CD4-positive, alpha-beta T cell treated with Interleukin-15 for 4 hours (primary cell): Measurements from ENCODE around the gene SHH.
A peak's percentile ranks its signal among the peaks of the same experiment; 100 is the strongest.

ENCODE experiments used
- DNase-seq: peaks from one replicate; pipeline ENCODE4 v3.0.0-alpha.2; 2020; ENCODE audit warnings: low spot score

SHH gene

GRCh38 chr7:155806096-155806871 is 6.0 kb downstream of the SHH start:
- no peak for DNase-seq

DNA sequence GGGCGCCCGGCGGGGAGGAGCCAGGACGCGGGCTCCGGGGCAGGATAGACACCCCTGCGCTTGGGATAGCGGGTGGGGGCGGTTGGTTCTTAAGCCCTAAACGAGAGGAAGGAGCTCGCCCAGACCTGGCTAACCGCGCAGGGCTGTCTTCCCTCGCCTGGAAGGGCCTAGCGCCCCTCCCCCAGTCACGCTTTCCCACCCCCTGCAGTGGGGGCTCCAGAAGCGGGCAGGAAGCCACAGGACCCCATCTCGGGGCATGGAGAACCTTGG is 6.5 kb downstream of the SHH start:
- DNase-seq: no peak

GRCh38 chr7:155804897-155805825 is 7.1 kb downstream of the SHH start:
- DNase-seq: peak; percentile 18

- no peak for DNase-seq
Measured at GRCh38 chr7:155804431-155804831, 7.8 kb downstream of the SHH start.

DNA sequence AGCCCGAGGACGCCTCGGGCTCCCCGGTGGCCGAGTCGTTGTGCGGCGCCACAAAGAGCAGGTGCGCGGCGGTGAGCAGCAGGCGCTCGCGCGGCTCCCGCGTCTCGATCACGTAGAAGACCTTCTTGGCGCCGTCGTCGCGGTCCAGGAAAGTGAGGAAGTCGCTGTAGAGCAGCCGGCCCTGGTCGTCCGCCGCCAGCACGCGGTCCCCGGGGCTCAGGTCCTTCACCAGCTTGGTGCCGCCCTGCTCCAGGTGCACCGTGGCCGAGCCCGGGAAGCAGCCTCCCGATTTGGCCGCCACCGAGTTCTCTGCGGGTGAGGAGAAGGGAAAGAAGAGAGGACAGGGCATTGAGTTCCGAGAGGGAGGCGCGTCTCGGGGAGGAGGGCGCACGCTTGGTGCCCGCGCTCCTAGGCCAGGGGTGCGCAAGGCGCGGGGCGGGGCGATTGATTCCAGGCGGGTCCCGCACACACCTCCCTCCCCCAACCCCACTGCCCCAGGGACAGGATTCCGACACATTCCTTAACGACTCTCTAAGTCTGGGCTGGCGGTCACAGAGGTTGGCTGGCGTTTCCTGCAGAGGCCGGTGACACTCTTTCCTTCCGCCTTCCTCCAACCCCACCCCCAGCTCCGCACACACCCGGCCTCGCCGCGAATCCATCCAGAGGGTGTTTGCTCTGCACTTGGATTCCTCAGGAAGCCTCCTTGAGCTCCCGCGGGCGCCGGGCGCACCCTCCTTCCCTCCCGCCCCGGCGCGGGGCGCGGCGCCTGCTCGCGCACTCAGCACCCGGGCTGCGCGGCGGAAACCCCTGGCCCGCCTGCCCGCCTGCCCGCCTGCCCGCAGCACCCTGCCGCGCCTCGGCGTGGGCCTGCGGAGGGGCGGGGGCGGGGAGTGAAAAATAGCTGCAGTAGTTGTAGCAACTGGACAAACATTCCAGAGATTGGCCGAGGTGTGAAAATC is 8.6 kb downstream of the SHH start:
- DNase-seq: no peak

DNA sequence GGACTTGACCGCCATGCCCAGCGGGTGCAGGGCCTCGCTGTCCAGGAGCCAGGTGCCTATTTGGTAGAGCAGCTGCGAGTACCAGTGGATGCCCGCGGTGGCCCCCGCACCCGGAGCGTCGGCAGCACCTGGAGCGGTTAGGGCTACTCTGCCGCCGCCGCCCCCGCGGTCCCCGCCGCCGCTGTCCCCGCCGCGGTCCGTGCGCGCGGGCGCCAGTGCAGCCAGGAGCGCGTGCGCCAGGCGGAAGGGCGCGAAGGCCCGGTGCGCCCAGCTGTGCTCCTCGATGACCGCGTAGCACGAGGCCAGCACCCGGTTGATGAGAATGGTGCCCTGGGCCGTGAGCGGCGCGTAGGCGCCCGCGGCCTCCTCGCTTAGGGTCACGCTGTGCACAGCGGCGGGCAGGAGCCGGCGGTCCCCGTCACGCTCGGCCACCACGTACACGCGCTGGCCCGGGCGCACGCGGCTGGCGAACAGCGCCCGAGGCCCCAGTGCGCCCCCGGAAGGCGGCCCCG is 9.3 kb downstream of the SHH start:
- no peak for DNase-seq

- no peak for DNase-seq
Measured at GRCh38 chr7:155802291-155802690, 10.0 kb downstream of the SHH start.

DNA sequence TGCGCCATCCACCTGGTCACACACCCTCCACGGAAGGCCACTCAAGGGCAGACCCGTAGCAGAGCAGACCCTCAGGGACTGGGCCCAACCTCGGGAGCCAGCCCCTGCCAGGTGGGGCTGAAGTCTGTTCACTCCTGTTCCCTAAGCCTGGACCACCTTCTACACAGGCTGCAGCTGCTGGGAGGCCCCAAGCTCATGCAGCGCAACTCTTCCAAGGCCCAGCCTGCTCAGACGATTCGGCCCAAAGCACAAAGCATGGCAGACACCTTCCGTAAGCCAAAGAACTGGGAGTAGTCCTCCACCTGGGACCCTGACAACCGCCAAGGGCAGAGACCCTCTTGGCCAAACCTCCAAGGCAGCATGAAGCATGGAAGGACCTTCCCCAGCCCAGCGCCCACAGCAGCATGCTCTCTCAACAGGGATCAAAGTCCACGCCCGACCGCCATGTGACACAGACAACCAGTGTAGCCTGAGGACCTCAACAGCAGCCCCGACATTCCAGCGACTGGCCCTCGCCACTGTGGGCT is 11.5 kb downstream of the SHH start:
- no peak for DNase-seq

GRCh38 chr7:155800301-155800700 is 12.0 kb downstream of the SHH start:
- DNase-seq: no peak

GRCh38 chr7:155799514-155799913 is 12.7 kb downstream of the SHH start:
- DNase-seq: no peak

DNA sequence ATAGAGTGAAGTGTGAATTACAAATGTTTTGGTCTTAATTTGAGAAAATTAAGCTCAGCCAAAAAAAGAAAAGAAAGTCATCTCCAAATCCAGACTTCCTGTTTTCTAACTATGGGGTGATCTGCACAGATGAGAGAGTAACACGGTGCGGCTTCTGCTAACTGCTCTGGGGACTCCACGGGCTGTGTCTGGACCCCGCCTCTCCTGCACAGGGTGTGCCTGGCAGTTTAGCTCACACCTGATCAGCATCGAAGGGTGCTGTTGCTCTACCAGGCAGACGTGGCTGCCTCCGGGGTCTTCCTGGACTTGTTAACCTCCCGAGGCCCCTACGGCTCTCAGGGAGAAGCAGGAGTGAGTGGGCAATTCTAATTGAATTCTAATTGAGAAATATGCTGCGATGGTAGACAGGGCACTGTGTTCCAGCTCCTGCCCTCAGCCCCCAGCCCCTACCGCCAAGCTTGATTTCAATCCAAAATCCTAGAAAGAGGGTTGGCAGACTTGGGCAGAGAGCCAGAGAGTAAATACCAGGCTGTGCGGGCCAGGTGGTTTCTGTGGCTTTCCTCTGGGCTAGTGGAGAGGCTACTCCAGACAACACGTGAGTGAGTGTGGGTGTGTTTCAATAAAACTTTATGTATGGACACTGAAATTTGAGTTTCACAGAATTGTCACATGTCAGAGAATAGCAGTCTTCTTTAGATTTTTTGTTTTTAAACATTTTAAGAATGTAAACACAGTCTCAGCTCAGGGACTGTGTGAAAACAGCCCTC is 13.4 kb downstream of the SHH start:
- no peak for DNase-seq

DNA sequence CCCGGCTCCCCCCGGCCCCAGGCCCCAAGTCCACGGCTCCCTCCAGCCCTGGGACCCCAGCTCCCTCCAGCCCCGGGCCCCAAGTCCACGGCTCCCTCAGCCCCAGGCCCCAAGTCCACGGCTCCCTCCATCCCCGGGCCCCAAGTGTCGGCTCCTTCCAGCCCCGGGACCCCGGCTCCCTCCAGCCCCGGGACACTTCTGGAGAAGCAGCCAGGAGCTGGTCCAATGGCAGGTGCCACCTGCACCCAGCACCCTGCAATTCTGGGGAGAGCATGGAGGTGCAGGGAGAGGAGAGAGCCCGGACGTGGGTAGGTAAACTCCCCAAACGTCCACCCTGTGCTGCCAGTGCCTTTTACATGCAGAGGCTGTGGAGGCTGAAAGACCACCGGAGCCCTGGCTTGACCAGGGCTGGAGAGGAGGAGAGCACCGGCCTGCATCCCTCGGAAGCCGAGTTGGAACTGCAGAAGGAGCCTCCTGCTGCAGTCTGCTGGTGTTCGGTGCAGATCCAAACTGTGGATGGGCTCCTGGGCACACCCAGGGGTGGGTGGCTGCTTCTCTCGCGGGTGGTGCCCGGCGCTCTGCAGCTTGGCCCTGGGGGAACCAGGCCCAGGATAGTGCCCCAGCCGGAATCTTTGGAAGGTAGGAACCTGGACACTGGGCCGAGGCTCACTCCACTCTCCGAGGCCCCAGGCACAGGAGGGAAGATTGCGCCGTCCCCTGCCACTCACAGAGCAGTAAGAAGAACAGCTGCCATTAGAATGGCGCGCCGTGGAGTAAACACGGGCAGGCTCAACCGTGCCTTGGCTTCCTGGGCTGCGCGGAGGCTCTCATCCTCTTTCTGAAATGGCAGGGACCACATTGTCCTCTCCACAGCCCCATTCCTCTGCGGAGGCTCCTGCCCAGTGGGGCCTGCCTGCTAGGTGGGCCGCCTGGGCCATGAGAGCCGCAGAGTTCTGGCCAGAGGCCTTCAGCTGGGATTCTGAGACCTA is 14.7 kb downstream of the SHH start:
- no peak for DNase-seq

DNA sequence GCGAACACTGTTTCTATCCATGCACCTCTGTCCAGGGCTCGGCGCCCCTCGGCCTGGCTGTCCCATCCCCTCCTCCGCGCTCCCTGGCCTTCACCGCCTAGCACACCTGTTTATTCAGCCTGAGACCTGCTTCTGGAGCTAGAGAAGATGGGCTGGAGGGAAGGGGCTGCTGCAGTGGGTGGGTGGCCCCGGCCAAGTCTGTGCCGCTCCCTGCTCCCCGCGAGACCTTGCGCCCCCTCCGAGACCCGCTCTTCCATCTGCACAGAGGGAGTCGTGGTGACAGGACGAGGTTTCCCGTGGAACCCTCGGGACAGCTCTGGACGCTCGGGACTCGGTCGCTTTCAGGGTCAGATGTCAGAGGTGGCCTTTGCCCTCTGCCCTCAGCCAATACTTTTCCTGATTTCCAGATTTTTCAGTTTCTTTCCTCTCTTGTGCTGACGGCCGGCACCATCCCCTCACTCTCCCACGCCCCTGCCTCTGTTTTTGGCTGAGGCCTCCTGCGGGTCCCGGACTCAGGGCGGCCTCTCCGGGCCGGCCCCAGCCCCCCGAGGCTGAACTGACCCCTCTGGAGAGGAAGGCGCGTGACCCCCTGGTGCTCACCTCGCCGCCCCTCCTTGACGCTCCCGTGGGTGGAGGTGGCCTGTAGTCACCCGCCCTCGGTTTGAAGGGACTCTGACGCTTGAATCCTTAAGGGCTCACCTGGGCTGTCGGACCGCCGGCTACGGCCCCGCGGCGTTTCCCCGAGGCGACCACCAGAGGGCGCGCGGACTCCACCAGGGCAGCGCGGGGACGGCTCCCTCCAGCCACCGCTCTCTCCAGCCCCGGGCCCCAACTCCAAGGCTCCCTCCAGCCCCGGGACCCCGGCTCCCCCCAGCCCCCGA is 15.6 kb downstream of the SHH start:
- DNase-seq: peak; percentile 57

DNA sequence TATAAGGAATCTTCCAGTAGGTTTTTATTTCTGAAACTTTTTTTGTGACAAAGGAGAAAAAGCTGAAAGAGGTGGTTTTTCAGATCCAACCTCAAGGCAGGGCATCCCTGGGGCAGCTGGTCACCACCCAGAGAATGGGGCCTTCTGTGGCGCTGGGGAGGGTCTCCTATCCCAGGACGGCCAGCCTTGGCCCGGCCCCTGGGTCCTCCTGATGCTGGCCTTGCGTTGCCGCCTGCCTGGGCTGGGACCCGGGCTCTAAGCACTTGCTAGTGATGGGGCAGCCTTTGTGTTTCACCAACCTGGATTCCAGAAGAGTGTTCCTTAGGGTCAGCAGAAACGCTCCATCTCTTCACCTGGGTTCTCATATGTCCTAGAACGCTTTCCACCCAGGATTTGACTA is 16.3 kb downstream of the SHH start:
- no peak for DNase-seq

GRCh38 chr7:155795401-155795800 is 16.9 kb downstream of the SHH start:
- DNase-seq: no peak

DNA sequence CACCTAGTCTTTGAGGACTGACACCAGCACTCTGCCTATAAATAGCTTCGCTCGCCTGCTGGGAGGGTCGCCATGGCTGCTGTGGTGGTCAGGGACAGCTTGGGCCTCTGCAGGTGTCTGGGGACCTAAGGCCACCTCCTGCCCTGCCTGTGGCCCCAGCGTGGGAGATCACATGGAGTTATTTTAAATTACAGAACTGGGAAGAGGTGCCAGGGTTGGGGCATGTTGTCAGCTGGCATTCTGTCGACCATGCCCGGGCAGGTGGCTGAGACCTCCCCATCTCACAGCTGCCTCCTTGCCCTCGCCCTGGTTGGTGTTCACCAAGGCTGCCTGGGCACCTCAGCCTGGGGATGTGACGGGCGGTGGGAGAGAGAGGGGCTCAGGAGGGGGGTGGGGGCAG is 18.1 kb downstream of the SHH start:
- DNase-seq: no peak

DNA sequence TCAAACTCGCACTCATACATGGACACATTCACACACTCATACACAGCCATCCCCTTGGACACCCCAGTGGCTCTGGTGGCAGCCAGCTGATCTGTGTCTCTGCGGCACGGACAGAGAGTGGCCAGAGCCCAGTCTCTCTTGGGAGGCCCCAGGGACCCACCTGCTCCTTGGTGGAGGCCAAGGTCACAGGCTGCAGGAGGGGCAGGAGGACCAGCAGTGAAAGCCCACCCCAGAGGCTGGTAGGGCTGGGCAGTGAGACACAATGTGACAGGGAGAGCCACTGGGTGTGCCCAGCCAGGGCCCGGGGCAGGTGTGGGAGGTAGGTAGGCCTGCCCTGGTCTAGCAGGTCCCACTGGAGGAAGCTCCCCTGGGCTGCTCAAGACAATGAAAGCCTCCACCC is 18.5 kb downstream of the SHH start:
- DNase-seq: no peak

- DNase-seq: no peak
Measured at GRCh38 chr7:155792999-155793560, 19.2 kb downstream of the SHH start.
